ENCODE results near the gene ERBB4. TPM values are rescaled to one million over a fixed set of nuclear protein-coding genes. Genes with fewer than 3 reads are reported as not detected.

ERBB4 gene
- total RNA-seq, 1 donor from 2014 or later: 1.7 TPM

GRCh38 chr2:211994806-211995205 lies 543.8 kb downstream of the ERBB4 start:
- Histone ChIP-seq H3K9me3 (no peaks in the 10 kb centered on the region), H3K4me3 (no peak overlapping the region), H3K27me3 (no peaks in the 10 kb centered on the region), H3K36me3 (no peaks in the 10 kb centered on the region), H3K27ac (no peak overlapping the region), H3K4me1 (no peaks in the 10 kb centered on the region)
- DNase-seq (ENCODE audit: low spot score in 2 of 2): no peak
- TF ChIP-seq, protein P1, sequence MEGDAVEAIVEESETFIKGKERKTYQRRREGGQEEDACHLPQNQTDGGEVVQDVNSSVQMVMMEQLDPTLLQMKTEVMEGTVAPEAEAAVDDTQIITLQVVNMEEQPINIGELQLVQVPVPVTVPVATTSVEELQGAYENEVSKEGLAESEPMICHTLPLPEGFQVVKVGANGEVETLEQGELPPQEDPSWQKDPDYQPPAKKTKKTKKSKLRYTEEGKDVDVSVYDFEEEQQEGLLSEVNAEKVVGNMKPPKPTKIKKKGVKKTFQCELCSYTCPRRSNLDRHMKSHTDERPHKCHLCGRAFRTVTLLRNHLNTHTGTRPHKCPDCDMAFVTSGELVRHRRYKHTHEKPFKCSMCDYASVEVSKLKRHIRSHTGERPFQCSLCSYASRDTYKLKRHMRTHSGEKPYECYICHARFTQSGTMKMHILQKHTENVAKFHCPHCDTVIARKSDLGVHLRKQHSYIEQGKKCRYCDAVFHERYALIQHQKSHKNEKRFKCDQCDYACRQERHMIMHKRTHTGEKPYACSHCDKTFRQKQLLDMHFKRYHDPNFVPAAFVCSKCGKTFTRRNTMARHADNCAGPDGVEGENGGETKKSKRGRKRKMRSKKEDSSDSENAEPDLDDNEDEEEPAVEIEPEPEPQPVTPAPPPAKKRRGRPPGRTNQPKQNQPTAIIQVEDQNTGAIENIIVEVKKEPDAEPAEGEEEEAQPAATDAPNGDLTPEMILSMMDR (IDR thresholded peaks at IDR 0.05): no peak
- intact Hi-C loops (cut with DNase I): no loop called here

GRCh38 chr2:211990335-211990734 lies 548.3 kb downstream of the ERBB4 start:
- no peak overlapping the region for H3K4me3 ChIP-seq
- intact Hi-C loops (cut with DNase I): no loop called here
- DNase-seq (ENCODE audit: low spot score in 2 of 2): no peak
- TF ChIP-seq, protein P1 (IDR thresholded peaks at IDR 0.05): no peak
- no peak overlapping the region for H3K27ac ChIP-seq
- H3K36me3 ChIP-seq: no peaks in the 10 kb centered on the region
- no peaks in the 10 kb centered on the region for H3K4me1 ChIP-seq
- H3K9me3 ChIP-seq: no peaks in the 10 kb centered on the region
- H3K27me3 ChIP-seq: no peaks in the 10 kb centered on the region

DNA sequence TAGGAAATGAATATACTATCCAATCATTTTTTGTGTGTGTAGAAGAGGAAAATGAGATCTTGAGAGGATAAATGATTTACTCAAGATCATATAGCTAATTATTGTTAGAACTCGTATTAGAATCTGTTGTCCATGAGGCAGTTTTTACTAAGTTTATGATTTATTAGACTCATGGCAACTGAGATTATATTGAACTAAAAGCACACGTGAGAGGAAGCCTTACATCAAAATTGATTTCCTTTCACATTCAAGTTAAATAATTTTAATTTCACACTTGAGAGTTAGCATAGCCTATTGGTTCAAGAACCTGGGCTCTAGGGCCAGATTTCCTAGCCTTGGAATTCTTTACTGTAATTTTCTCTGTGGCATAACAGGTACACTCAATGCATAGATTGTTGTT lies 552.3 kb downstream of the ERBB4 start:
- Histone ChIP-seq H3K27ac (no peak overlapping the region), H3K4me1 (no peaks in the 10 kb centered on the region), H3K36me3 (no peaks in the 10 kb centered on the region), H3K9me3 (no peaks in the 10 kb centered on the region), H3K27me3 (no peaks in the 10 kb centered on the region), H3K4me3 (no peak overlapping the region)
- TF ChIP-seq, protein P1 (IDR thresholded peaks at IDR 0.05): no peak
- no peak for DNase-seq (ENCODE audit: low spot score in 2 of 2)
- intact Hi-C loops (cut with DNase I): no loop called here

- Histone ChIP-seq H3K27ac (no peak overlapping the region), H3K4me3 (no peak overlapping the region), H3K27me3 (no peaks in the 10 kb centered on the region), H3K36me3 (no peaks in the 10 kb centered on the region), H3K9me3 (no peaks in the 10 kb centered on the region), H3K4me1 (no peaks in the 10 kb centered on the region)
- TF ChIP-seq, protein P1 (IDR thresholded peaks at IDR 0.05): no peak
- DNase-seq (ENCODE audit: low spot score in 2 of 2): no peak
- intact Hi-C loops (cut with DNase I): no loop called here
Measured at GRCh38 chr2:211985393-211985792, 553.2 kb downstream of the ERBB4 start.

- intact Hi-C loops (cut with DNase I): no loop called here
- TF ChIP-seq, protein P1 (IDR thresholded peaks at IDR 0.05): no peak
- no peaks in the 10 kb centered on the region for H3K27me3 ChIP-seq
- H3K4me3 ChIP-seq: no peak overlapping the region
- no peaks in the 10 kb centered on the region for H3K9me3 ChIP-seq
- no peak for DNase-seq (ENCODE audit: low spot score in 2 of 2)
- H3K4me1 ChIP-seq: no peaks in the 10 kb centered on the region
- H3K36me3 ChIP-seq: no peaks in the 10 kb centered on the region
- H3K27ac ChIP-seq: no peak overlapping the region
Measured at GRCh38 chr2:211982162-211982561, 556.4 kb downstream of the ERBB4 start.

DNA sequence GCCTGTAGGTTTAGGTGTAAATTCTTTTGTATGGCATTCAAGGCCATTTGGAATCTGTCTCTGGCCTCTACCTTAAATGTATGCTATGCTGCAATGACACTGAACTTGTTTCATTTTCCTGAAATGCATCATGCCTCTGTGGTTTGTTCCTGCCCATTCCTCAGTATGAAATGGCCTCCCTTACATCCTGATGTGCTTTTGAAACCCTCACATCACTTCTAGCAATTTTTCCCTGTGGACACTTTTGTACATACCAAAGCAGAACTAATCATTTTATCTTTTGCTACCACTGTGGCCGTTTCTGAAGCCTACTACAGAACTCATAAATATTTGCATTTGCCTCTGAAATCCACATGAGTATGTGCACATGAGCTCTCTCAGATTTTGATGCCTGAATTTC lies 557.2 kb downstream of the ERBB4 start:
- intact Hi-C loops (cut with DNase I): no loop called here
- Histone ChIP-seq H3K4me3 (no peak overlapping the region), H3K27ac (no peak overlapping the region), H3K9me3 (no peaks in the 10 kb centered on the region), H3K4me1 (no peaks in the 10 kb centered on the region), H3K36me3 (no peaks in the 10 kb centered on the region), H3K27me3 (no peaks in the 10 kb centered on the region)
- DNase-seq (ENCODE audit: low spot score in 2 of 2): no peak
- TF ChIP-seq, protein P1 (IDR thresholded peaks at IDR 0.05): no peak
